Measurements from ENCODE around the gene BIRC3.
A peak's percentile ranks its signal among the peaks of the same experiment; 100 is the strongest.

The BIRC3 gene

GRCh38 chr11:102317099-102317767 is at the start of gene BIRC3:
BIRC3 (plus strand) TSS chr11:102317484; CDS start chr11:102324510, 7,026 bp downstream.
- peak; percentile 82 for ATAC-seq (ENCODE audit: low read depth)
- peaks cover 48% of the 10 kb centered on the region for H3K4me1 Mint-ChIP-seq
- peak within 1 kb of the TSS; percentile 96 for H3K27ac Mint-ChIP-seq
- H3K4me3 Mint-ChIP-seq: peak within 1 kb of the TSS; percentile 94
- H3K36me3 Mint-ChIP-seq: peaks cover 33% of the 10 kb centered on the region
- peak; percentile 89 to 93 for DNase-seq (ENCODE audit: low spot score in 2 of 2)
- no peaks in the 10 kb centered on the region for H3K9me3 Mint-ChIP-seq
- no peaks in the 10 kb centered on the region for H3K27me3 Mint-ChIP-seq

- no peak for DNase-seq (ENCODE audit: low spot score in 2 of 2)
- no peak overlapping the region for H3K27ac Mint-ChIP-seq
- H3K9me3 Mint-ChIP-seq: no peaks in the 10 kb centered on the region
- peaks cover 9% of the 10 kb centered on the region for H3K27me3 Mint-ChIP-seq
- peaks cover 10% of the 10 kb centered on the region for H3K4me1 Mint-ChIP-seq
- no peak for ATAC-seq (ENCODE audit: low read depth)
- H3K36me3 Mint-ChIP-seq: no peaks in the 10 kb centered on the region
- H3K4me3 Mint-ChIP-seq: peak overlapping the region; percentile 63
These were observed 49.7 kb upstream of the BIRC3 start for GRCh38 chr11:102267609-102268008.

GRCh38 chr11:102268083-102268984 is 49.0 kb upstream of the BIRC3 start:
- Mint-ChIP-seq H3K9me3 (no peaks in the 10 kb centered on the region), H3K4me1 (peaks cover 10% of the 10 kb centered on the region), H3K36me3 (no peaks in the 10 kb centered on the region), H3K4me3 (peak overlapping the region; percentile 73), H3K27me3 (peaks cover 13% of the 10 kb centered on the region), H3K27ac (peak overlapping the region; percentile 32)
- ATAC-seq (ENCODE audit: low read depth): peak; percentile 99
- DNase-seq (ENCODE audit: low spot score in 2 of 2): peak; percentile 64 to 68

- H3K27ac Mint-ChIP-seq: peak overlapping the region; percentile 32
- no peaks in the 10 kb centered on the region for H3K36me3 Mint-ChIP-seq
- peak overlapping the region; percentile 73 for H3K4me3 Mint-ChIP-seq
- no peaks in the 10 kb centered on the region for H3K9me3 Mint-ChIP-seq
- no peak for ATAC-seq (ENCODE audit: low read depth)
- DNase-seq (ENCODE audit: low spot score in 2 of 2): no peak
- H3K27me3 Mint-ChIP-seq: peaks cover 13% of the 10 kb centered on the region
- H3K4me1 Mint-ChIP-seq: peaks cover 10% of the 10 kb centered on the region
These were observed 48.3 kb upstream of the BIRC3 start for GRCh38 chr11:102268985-102269470.

- ATAC-seq (ENCODE audit: low read depth): no peak
- Mint-ChIP-seq H3K27ac (no peak overlapping the region), H3K4me1 (peaks cover 10% of the 10 kb centered on the region), H3K9me3 (no peaks in the 10 kb centered on the region), H3K27me3 (peaks cover 16% of the 10 kb centered on the region), H3K4me3 (no peak overlapping the region), H3K36me3 (no peaks in the 10 kb centered on the region)
- no peak for DNase-seq (ENCODE audit: low spot score in 2 of 2)
These were observed 47.4 kb upstream of the BIRC3 start for GRCh38 chr11:102269927-102270326.

GRCh38 chr11:102272047-102272824 is 45.0 kb upstream of the BIRC3 start:
- Mint-ChIP-seq H3K9me3 (no peaks in the 10 kb centered on the region), H3K4me1 (peaks cover 12% of the 10 kb centered on the region), H3K36me3 (peaks cover 2% of the 10 kb centered on the region), H3K27me3 (peaks cover 25% of the 10 kb centered on the region), H3K27ac (no peak overlapping the region), H3K4me3 (no peak overlapping the region)
- DNase-seq (ENCODE audit: low spot score in 2 of 2) (no peak), ATAC-seq (ENCODE audit: low read depth) (no peak)

- H3K4me3 Mint-ChIP-seq: no peak overlapping the region
- DNase-seq (ENCODE audit: low spot score in 2 of 2): no peak
- H3K36me3 Mint-ChIP-seq: peaks cover 2% of the 10 kb centered on the region
- peaks cover 23% of the 10 kb centered on the region for H3K27me3 Mint-ChIP-seq
- ATAC-seq (ENCODE audit: low read depth): no peak
- no peak overlapping the region for H3K27ac Mint-ChIP-seq
- H3K4me1 Mint-ChIP-seq: peaks cover 3% of the 10 kb centered on the region
- H3K9me3 Mint-ChIP-seq: no peaks in the 10 kb centered on the region
These were observed 42.7 kb upstream of the BIRC3 start for GRCh38 chr11:102274628-102275027.

- Mint-ChIP-seq H3K4me3 (no peak overlapping the region), H3K27me3 (peaks cover 25% of the 10 kb centered on the region), H3K9me3 (no peaks in the 10 kb centered on the region), H3K36me3 (peaks cover 2% of the 10 kb centered on the region), H3K27ac (no peak overlapping the region), H3K4me1 (peaks cover 6% of the 10 kb centered on the region)
- DNase-seq (ENCODE audit: low spot score in 2 of 2) (no peak), ATAC-seq (ENCODE audit: low read depth) (no peak)
These were observed 40.9 kb upstream of the BIRC3 start for GRCh38 chr11:102276362-102276761.

GRCh38 chr11:102276783-102277182 is 40.5 kb upstream of the BIRC3 start:
- Mint-ChIP-seq H3K27ac (no peak overlapping the region), H3K27me3 (peaks cover 21% of the 10 kb centered on the region), H3K4me1 (peaks cover 6% of the 10 kb centered on the region), H3K9me3 (no peaks in the 10 kb centered on the region), H3K4me3 (no peak overlapping the region), H3K36me3 (peaks cover 2% of the 10 kb centered on the region)
- DNase-seq (ENCODE audit: low spot score in 2 of 2) (no peak), ATAC-seq (ENCODE audit: low read depth) (no peak)

GRCh38 chr11:102279641-102280170 is 37.6 kb upstream of the BIRC3 start:
- DNase-seq (ENCODE audit: low spot score in 2 of 2): no peak
- no peak overlapping the region for H3K4me3 Mint-ChIP-seq
- H3K9me3 Mint-ChIP-seq: no peaks in the 10 kb centered on the region
- ATAC-seq (ENCODE audit: low read depth): peak; percentile 39
- no peak overlapping the region for H3K27ac Mint-ChIP-seq
- peaks cover 2% of the 10 kb centered on the region for H3K36me3 Mint-ChIP-seq
- H3K27me3 Mint-ChIP-seq: peaks cover 13% of the 10 kb centered on the region
- H3K4me1 Mint-ChIP-seq: peaks cover 6% of the 10 kb centered on the region

- no peak overlapping the region for H3K4me3 Mint-ChIP-seq
- ATAC-seq (ENCODE audit: low read depth) (no peak), DNase-seq (ENCODE audit: low spot score in 2 of 2) (no peak)
- H3K27me3 Mint-ChIP-seq: peaks cover 13% of the 10 kb centered on the region
- H3K27ac Mint-ChIP-seq: no peak overlapping the region
- peaks cover 2% of the 10 kb centered on the region for H3K36me3 Mint-ChIP-seq
- no peaks in the 10 kb centered on the region for H3K9me3 Mint-ChIP-seq
- peaks cover 6% of the 10 kb centered on the region for H3K4me1 Mint-ChIP-seq
These were observed 36.9 kb upstream of the BIRC3 start for GRCh38 chr11:102280245-102280833.

- DNase-seq (ENCODE audit: low spot score in 2 of 2): no peak
- no peak for ATAC-seq (ENCODE audit: low read depth)
- no peak overlapping the region for H3K4me3 Mint-ChIP-seq
These were observed 34.2 kb upstream of the BIRC3 start for GRCh38 chr11:102283116-102283485.

GRCh38 chr11:102284008-102284407 is 33.3 kb upstream of the BIRC3 start:
- Mint-ChIP-seq H3K27ac (no peak overlapping the region), H3K4me1 (peaks cover 17% of the 10 kb centered on the region), H3K9me3 (no peaks in the 10 kb centered on the region), H3K27me3 (peaks cover 4% of the 10 kb centered on the region), H3K4me3 (no peak overlapping the region), H3K36me3 (no peaks in the 10 kb centered on the region)
- no peak for ATAC-seq (ENCODE audit: low read depth)
- DNase-seq (ENCODE audit: low spot score in 2 of 2): no peak

More at GRCh38 chr11:102283116-102283485, 34.2 kb upstream of the BIRC3 start:
- no peaks in the 10 kb centered on the region for H3K9me3 Mint-ChIP-seq
- no peak overlapping the region for H3K27ac Mint-ChIP-seq
- peaks cover 4% of the 10 kb centered on the region for H3K27me3 Mint-ChIP-seq
- H3K4me1 Mint-ChIP-seq: peaks cover 10% of the 10 kb centered on the region
- no peaks in the 10 kb centered on the region for H3K36me3 Mint-ChIP-seq
